HCT116 (cell line): ENCODE measurements around the gene LURAP1L.

Source experiments
- CEBPB ChIP-seq: IDR thresholded peaks from 2 replicates; pipeline ENCODE4 v1.6.1; 2012; ENCODE audit warnings: low read depth
- CTCF ChIP-seq, 3 experiments: fragments of 200-600 bp in 1 of 3; sonication (generic) in 1 of 3; IDR thresholded peaks in 2 of 3; conservative IDR thresholded peaks in 1 of 3; 2 replicates each; pipeline ENCODE4 v1.5.1; 2012 to 2017; ENCODE audit warnings: low read depth in 2 of 3, low read length in 2 of 3, antibody characterized with exemption in 1 of 3, borderline replicate concordance in 1 of 3, control low read depth in 1 of 3, mild to moderate bottlenecking in 1 of 3, mixed read lengths in 1 of 3, mixed run types in 1 of 3, moderate library complexity in 1 of 3; ENCODE audit not compliant: insufficient read depth in 1 of 3
- SP1 ChIP-seq: IDR thresholded peaks from 2 replicates; pipeline ENCODE4 v1.6.1; 2012; ENCODE audit warnings: low read depth
- ZNF274 ChIP-seq: fragments of 200-500 bp; sonication (Bioruptor generic); IDR thresholded peaks from 2 replicates; pipeline ENCODE4 v1.6.1; 2014; ENCODE audit warnings: mild to moderate bottlenecking, low read depth, low read length, inconsistent platforms

- TF ChIP-seq CTCF (IDR thresholded peaks at IDR 0.05 in 2 of 3, conservative IDR thresholded peaks at IDR 0.05 in 1 of 3; ENCODE audit: borderline replicate concordance in 1 of 3, insufficient read depth in 1 of 3, low read depth in 2 of 3, low read length in 2 of 3): no peak
- no peak for TF ChIP-seq SP1
- TF ChIP-seq ZNF274: no peak
- TF ChIP-seq CEBPB: no peak
These were observed 76.7 kb downstream of the LURAP1L start for GRCh38 chr9:12851341-12852090.
